ENCODE measurements around the gene JAGN1. TPM values are rescaled to one million over a fixed set of nuclear protein-coding genes. Genes with fewer than 3 reads are reported as not detected.

JAGN1 gene
- total RNA-seq, 1 donor from 2014 or later, result 28.5 TPM

GRCh38 chr3:9878700-9879099 lies 11.7 kb upstream of the JAGN1 start:
- H3K27ac Mint-ChIP-seq (ENCODE audit: unreplicated experiment), result no peak overlapping the region
- H3K4me3 Mint-ChIP-seq (ENCODE audit: unreplicated experiment), result no peak overlapping the region
- no peaks in the 10 kb centered on the region for H3K36me3 Mint-ChIP-seq (ENCODE audit: unreplicated experiment)
- peaks cover 10% of the 10 kb centered on the region for H3K4me1 Mint-ChIP-seq (ENCODE audit: unreplicated experiment)
- no peak for DNase-seq (ENCODE audit: extremely low spot score, unreplicated experiment)
- H3K9me3 Mint-ChIP-seq (ENCODE audit: unreplicated experiment), result no peaks in the 10 kb centered on the region
- no peaks in the 10 kb centered on the region for H3K27me3 Mint-ChIP-seq (ENCODE audit: unreplicated experiment)
- no peak for TF ChIP-seq CTCF (IDR thresholded peaks at IDR 0.05)

- H3K27ac Mint-ChIP-seq (ENCODE audit: unreplicated experiment), result no peak within 1 kb of the TSS
- no peaks in the 10 kb centered on the region for H3K27me3 Mint-ChIP-seq (ENCODE audit: unreplicated experiment)
Observed at GRCh38 chr3:9879830-9880549, 10.4 kb upstream of the JAGN1 start, which contains the start of gene CIDEC. TSS of gene CIDEC (minus strand) at chr3:9880253. CDS start at chr3:9878486, 1,767 bp downstream.

GRCh38 chr3:9881441-9881840 lies 9.0 kb upstream of the JAGN1 start:
- no peaks in the 10 kb centered on the region for H3K9me3 Mint-ChIP-seq (ENCODE audit: unreplicated experiment)
- H3K36me3 Mint-ChIP-seq (ENCODE audit: unreplicated experiment), result no peaks in the 10 kb centered on the region
- H3K4me3 Mint-ChIP-seq (ENCODE audit: unreplicated experiment), result no peak overlapping the region
- H3K27me3 Mint-ChIP-seq (ENCODE audit: unreplicated experiment), result no peaks in the 10 kb centered on the region
- no peak for DNase-seq (ENCODE audit: extremely low spot score, unreplicated experiment)
- no peak overlapping the region for H3K27ac Mint-ChIP-seq (ENCODE audit: unreplicated experiment)
- no peak for TF ChIP-seq CTCF (IDR thresholded peaks at IDR 0.05)
- peaks cover 6% of the 10 kb centered on the region for H3K4me1 Mint-ChIP-seq (ENCODE audit: unreplicated experiment)

More at GRCh38 chr3:9879830-9880549, 10.4 kb upstream of the JAGN1 start, which contains the start of gene CIDEC:
- TF ChIP-seq CTCF (IDR thresholded peaks at IDR 0.05), result no peak
- Mint-ChIP-seq H3K9me3 (ENCODE audit: unreplicated experiment) (no peaks in the 10 kb centered on the region), H3K4me1 (ENCODE audit: unreplicated experiment) (peaks cover 17% of the 10 kb centered on the region), H3K4me3 (ENCODE audit: unreplicated experiment) (no peak within 1 kb of the TSS), H3K36me3 (ENCODE audit: unreplicated experiment) (no peaks in the 10 kb centered on the region)
- no peak for DNase-seq (ENCODE audit: extremely low spot score, unreplicated experiment)

- Mint-ChIP-seq H3K27me3 (ENCODE audit: unreplicated experiment) (no peaks in the 10 kb centered on the region), H3K27ac (ENCODE audit: unreplicated experiment) (peak overlapping the region; percentile 39), H3K36me3 (ENCODE audit: unreplicated experiment) (no peaks in the 10 kb centered on the region), H3K9me3 (ENCODE audit: unreplicated experiment) (no peaks in the 10 kb centered on the region), H3K4me3 (ENCODE audit: unreplicated experiment) (no peak overlapping the region), H3K4me1 (ENCODE audit: unreplicated experiment) (peaks cover 6% of the 10 kb centered on the region)
- DNase-seq (ENCODE audit: extremely low spot score, unreplicated experiment), result no peak
- TF ChIP-seq CTCF (IDR thresholded peaks at IDR 0.05), result no peak
Observed at GRCh38 chr3:9883706-9884554, 6.5 kb upstream of the JAGN1 start.
